HG03196 (cell line): ENCODE data around the gene EDEM2.
"Not testable (repeated sequence)": the region's sequence is repeated elsewhere in the genome, so short reads cannot be mapped to it uniquely, and the experiment has no call there.

ENCODE experiments used
- ATAC-seq: cut with Tn5 transposase; IDR thresholded peaks from one replicate; pipeline ENCODE4 v1.9.1; 2021; ENCODE audit not compliant: unreplicated experiment

Gene EDEM2

GRCh38 chr20:35088231-35089145 lies 58.6 kb downstream of the EDEM2 start:
- ATAC-seq = no peak

GRCh38 chr20:35087791-35088190 lies 59.3 kb downstream of the EDEM2 start:
- no peak for ATAC-seq

GRCh38 chr20:35087355-35087754 lies 59.8 kb downstream of the EDEM2 start:
- no peak for ATAC-seq

- ATAC-seq = no peak
Measured at GRCh38 chr20:35085477-35086225, 61.5 kb downstream of the EDEM2 start.

GRCh38 chr20:35084998-35085397 lies 62.1 kb downstream of the EDEM2 start:
- no peak for ATAC-seq

- ATAC-seq = not testable (repeated sequence)
Measured at GRCh38 chr20:35080348-35080642, 66.8 kb downstream of the EDEM2 start.

GRCh38 chr20:35079472-35080347 lies 67.4 kb downstream of the EDEM2 start:
- ATAC-seq = no peak

- ATAC-seq = no peak
Measured at GRCh38 chr20:35077872-35078271, 69.3 kb downstream of the EDEM2 start.

GRCh38 chr20:35077341-35077740 lies 69.8 kb downstream of the EDEM2 start:
- ATAC-seq = no peak

- not testable (repeated sequence) for ATAC-seq
Measured at GRCh38 chr20:35071436-35072153, 75.5 kb downstream of the EDEM2 start.

- ATAC-seq = no peak
Measured at GRCh38 chr20:35066194-35066593, 80.9 kb downstream of the EDEM2 start.
